Measurements from ENCODE around the gene GID8. TPM values are rescaled to one million over a fixed set of nuclear protein-coding genes. Genes with fewer than 3 reads are reported as not detected.
A peak's percentile ranks its signal among the peaks of the same experiment; 100 is the strongest.

The GID8 gene
- total and polyA plus RNA-seq, 2 of the 13 experiments (the other 11 are each of a cell fraction or from before 2014, with no cell fraction given) = 39.6 to 59.8 TPM

DNA sequence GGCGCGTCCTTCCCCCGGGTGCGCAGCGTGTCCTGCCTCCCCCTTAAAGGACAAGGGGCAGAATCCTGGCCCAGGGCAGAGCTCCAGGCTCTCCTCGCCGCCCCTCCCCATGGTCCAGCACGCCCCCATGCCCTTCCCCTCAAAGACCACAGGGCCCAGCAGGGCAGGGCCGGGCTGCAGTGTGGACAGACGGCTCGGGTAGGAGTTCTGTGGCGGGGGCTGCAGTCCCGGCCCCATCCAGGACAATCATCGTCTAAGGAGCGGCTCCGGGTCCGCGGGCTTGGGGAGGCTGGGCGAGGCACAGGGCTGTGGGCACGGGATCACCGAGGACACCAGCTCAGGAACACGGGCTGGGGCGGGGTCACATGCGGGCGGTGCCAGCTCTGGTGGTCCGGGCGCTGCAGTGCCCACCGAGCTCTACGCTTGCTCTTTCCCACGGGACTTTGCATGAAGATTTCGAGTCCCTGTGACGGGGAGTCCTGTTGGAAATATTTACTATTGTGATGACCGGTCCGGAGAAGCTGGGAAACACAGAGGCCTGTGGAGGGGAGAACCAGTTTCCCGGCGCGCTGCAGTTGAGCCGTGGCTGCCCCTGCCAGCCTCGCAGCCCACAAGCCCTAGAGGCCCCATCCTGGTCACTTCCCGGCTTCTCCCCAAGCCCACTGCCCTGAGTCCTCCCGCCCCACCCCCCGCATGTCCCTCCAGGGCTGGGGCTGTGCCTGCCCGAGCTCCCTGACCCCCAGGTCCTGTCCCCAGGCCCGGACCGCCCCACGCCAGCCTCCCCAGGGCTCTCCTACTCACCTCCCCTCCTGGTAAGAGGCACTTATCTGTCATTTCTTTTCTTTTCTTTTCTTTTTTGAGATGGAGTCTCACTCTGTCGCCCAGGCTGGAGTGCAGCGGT lies 35.1 kb downstream of the GID8 start (continued):
- TF ChIP-seq, protein P1, sequence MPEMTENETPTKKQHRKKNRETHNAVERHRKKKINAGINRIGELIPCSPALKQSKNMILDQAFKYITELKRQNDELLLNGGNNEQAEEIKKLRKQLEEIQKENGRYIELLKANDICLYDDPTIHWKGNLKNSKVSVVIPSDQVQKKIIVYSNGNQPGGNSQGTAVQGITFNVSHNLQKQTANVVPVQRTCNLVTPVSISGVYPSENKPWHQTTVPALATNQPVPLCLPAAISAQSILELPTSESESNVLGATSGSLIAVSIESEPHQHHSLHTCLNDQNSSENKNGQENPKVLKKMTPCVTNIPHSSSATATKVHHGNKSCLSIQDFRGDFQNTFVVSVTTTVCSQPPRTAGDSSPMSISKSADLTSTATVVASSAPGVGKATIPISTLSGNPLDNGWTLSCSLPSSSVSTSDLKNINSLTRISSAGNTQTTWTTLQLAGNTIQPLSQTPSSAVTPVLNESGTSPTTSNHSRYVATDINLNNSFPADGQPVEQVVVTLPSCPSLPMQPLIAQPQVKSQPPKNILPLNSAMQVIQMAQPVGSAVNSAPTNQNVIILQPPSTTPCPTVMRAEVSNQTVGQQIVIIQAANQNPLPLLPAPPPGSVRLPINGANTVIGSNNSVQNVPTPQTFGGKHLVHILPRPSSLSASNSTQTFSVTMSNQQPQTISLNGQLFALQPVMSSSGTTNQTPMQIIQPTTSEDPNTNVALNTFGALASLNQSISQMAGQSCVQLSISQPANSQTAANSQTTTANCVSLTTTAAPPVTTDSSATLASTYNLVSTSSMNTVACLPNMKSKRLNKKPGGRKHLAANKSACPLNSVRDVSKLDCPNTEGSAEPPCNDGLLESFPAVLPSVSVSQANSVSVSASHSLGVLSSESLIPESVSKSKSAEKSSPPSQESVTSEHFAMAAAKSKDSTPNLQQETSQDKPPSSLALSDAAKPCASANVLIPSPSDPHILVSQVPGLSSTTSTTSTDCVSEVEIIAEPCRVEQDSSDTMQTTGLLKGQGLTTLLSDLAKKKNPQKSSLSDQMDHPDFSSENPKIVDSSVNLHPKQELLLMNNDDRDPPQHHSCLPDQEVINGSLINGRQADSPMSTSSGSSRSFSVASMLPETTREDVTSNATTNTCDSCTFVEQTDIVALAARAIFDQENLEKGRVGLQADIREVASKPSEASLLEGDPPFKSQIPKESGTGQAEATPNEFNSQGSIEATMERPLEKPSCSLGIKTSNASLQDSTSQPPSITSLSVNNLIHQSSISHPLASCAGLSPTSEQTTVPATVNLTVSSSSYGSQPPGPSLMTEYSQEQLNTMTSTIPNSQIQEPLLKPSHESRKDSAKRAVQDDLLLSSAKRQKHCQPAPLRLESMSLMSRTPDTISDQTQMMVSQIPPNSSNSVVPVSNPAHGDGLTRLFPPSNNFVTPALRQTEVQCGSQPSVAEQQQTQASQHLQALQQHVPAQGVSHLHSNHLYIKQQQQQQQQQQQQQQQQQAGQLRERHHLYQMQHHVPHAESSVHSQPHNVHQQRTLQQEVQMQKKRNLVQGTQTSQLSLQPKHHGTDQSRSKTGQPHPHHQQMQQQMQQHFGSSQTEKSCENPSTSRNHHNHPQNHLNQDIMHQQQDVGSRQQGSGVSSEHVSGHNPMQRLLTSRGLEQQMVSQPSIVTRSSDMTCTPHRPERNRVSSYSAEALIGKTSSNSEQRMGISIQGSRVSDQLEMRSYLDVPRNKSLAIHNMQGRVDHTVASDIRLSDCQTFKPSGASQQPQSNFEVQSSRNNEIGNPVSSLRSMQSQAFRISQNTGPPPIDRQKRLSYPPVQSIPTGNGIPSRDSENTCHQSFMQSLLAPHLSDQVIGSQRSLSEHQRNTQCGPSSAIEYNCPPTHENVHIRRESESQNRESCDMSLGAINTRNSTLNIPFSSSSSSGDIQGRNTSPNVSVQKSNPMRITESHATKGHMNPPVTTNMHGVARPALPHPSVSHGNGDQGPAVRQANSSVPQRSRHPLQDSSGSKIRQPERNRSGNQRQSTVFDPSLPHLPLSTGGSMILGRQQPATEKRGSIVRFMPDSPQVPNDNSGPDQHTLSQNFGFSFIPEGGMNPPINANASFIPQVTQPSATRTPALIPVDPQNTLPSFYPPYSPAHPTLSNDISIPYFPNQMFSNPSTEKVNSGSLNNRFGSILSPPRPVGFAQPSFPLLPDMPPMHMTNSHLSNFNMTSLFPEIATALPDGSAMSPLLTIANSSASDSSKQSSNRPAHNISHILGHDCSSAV (CRISPR knock-in tag; IDR thresholded peaks at IDR 0.05; ENCODE audit: borderline replicate concordance) = no peak
- TF ChIP-seq IRX3 (CRISPR knock-in tag; IDR thresholded peaks at IDR 0.05; ENCODE audit: borderline replicate concordance, low read depth) = no peak
- TF ChIP-seq, protein P2, sequence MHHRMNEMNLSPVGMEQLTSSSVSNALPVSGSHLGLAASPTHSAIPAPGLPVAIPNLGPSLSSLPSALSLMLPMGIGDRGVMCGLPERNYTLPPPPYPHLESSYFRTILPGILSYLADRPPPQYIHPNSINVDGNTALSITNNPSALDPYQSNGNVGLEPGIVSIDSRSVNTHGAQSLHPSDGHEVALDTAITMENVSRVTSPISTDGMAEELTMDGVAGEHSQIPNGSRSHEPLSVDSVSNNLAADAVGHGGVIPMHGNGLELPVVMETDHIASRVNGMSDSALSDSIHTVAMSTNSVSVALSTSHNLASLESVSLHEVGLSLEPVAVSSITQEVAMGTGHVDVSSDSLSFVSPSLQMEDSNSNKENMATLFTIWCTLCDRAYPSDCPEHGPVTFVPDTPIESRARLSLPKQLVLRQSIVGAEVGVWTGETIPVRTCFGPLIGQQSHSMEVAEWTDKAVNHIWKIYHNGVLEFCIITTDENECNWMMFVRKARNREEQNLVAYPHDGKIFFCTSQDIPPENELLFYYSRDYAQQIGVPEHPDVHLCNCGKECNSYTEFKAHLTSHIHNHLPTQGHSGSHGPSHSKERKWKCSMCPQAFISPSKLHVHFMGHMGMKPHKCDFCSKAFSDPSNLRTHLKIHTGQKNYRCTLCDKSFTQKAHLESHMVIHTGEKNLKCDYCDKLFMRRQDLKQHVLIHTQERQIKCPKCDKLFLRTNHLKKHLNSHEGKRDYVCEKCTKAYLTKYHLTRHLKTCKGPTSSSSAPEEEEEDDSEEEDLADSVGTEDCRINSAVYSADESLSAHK (CRISPR knock-in tag; IDR thresholded peaks at IDR 0.05; ENCODE audit: borderline replicate concordance) = no peak
- TF ChIP-seq CHD4 (IDR thresholded peaks at IDR 0.05; ENCODE audit: borderline replicate concordance, low read length) = no peak
- TF ChIP-seq ZNF451 (CRISPR knock-in tag; IDR thresholded peaks at IDR 0.05) = no peak; the same call in 1 of the 2 replicates
- TF ChIP-seq ZFAT (CRISPR knock-in tag; conservative IDR thresholded peaks at IDR 0.05) = no peak
- no peak for TF ChIP-seq ZNF326 (CRISPR knock-in tag; IDR thresholded peaks at IDR 0.05; ENCODE audit: borderline replicate concordance)
- TF ChIP-seq, protein P3, sequence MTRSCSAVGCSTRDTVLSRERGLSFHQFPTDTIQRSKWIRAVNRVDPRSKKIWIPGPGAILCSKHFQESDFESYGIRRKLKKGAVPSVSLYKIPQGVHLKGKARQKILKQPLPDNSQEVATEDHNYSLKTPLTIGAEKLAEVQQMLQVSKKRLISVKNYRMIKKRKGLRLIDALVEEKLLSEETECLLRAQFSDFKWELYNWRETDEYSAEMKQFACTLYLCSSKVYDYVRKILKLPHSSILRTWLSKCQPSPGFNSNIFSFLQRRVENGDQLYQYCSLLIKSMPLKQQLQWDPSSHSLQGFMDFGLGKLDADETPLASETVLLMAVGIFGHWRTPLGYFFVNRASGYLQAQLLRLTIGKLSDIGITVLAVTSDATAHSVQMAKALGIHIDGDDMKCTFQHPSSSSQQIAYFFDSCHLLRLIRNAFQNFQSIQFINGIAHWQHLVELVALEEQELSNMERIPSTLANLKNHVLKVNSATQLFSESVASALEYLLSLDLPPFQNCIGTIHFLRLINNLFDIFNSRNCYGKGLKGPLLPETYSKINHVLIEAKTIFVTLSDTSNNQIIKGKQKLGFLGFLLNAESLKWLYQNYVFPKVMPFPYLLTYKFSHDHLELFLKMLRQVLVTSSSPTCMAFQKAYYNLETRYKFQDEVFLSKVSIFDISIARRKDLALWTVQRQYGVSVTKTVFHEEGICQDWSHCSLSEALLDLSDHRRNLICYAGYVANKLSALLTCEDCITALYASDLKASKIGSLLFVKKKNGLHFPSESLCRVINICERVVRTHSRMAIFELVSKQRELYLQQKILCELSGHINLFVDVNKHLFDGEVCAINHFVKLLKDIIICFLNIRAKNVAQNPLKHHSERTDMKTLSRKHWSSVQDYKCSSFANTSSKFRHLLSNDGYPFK (CRISPR knock-in tag; IDR thresholded peaks at IDR 0.05; ENCODE audit: borderline replicate concordance) = 0 out of 2 replicates have a peak, but pooled peaks have one; percentile 6
- TF ChIP-seq ZSCAN20 (CRISPR knock-in tag; IDR thresholded peaks at IDR 0.05; ENCODE audit: borderline replicate concordance) = no peak
- TF ChIP-seq, protein P4, sequence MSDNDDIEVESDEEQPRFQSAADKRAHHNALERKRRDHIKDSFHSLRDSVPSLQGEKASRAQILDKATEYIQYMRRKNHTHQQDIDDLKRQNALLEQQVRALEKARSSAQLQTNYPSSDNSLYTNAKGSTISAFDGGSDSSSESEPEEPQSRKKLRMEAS (IDR thresholded peaks at IDR 0.05) = no peak
- TF ChIP-seq ZNF841 (CRISPR knock-in tag; IDR thresholded peaks at IDR 0.05; ENCODE audit: borderline replicate concordance) = no peak
- TF ChIP-seq BRD4 (CRISPR knock-in tag; IDR thresholded peaks at IDR 0.05) = 0 out of 2 replicates have a peak, but pooled peaks have one; percentile 15
